Type B pancreatic cell (in vitro differentiated cells): Measurements from ENCODE around the gene ARHGEF1. TPM values are rescaled to one million over a fixed set of nuclear protein-coding genes. Genes with fewer than 3 reads are reported as not detected.

Experiments used
- DNase-seq: peaks from one replicate; pipeline ENCODE4 v3.0.0; 2021; ENCODE audit warnings: mixed read lengths; ENCODE audit not compliant: unreplicated experiment; ENCODE audit errors: extremely low spot score
- H3K27ac Mint-ChIP-seq: 2 replicates; pipeline ENCODE4 v1.8.0; 2021; ENCODE audit warnings: mild to moderate bottlenecking, mixed read lengths
- H3K27me3 Mint-ChIP-seq: 2 replicates; pipeline ENCODE4 v1.8.0; 2021; ENCODE audit warnings: mixed read lengths
- H3K36me3 Mint-ChIP-seq: 2 replicates; pipeline ENCODE4 v1.8.0; 2021; ENCODE audit warnings: mixed read lengths
- H3K4me1 Mint-ChIP-seq: one replicate; pipeline ENCODE4 v1.8.0; 2021; ENCODE audit warnings: mixed read lengths; ENCODE audit not compliant: unreplicated experiment
- H3K4me3 Mint-ChIP-seq: 2 replicates; pipeline ENCODE4 v1.8.0; 2021; ENCODE audit warnings: mild to moderate bottlenecking, mixed read lengths
- H3K9me3 Mint-ChIP-seq: 2 replicates; pipeline ENCODE4 v1.8.0; 2021; ENCODE audit warnings: mixed read lengths
- CTCF ChIP-seq: fragments of 200-600 bp; sonication (generic); conservative IDR thresholded peaks from 2 replicates; pipeline ENCODE4 v1.5.0; 2021; ENCODE audit warnings: antibody characterized with exemption, mild to moderate bottlenecking
- total RNA-seq: library from RNA; stranded (reverse); gene quantifications from 2 replicates; pipeline ENCODE4 v1.2.1, GENCODE V29; 2021; ENCODE audit warnings: low replicate concordance

Gene ARHGEF1
- total RNA-seq, 1 donor from 2014 or later = 58.9 TPM

GRCh38 chr19:41876847-41877832, 5.8 kb upstream of the ARHGEF1 start, which contains the start of gene CD79A:
CD79A (plus strand) TSS chr19:41877279; CDS start chr19:41877305, 26 bp downstream.
- Mint-ChIP-seq H3K4me3 (no peak within 1 kb of the TSS), H3K4me1 (peaks cover 6% of the 10 kb centered on the region), H3K27me3 (peaks cover 20% of the 10 kb centered on the region), H3K9me3 (no peaks in the 10 kb centered on the region), H3K36me3 (no peaks in the 10 kb centered on the region), H3K27ac (no peak within 1 kb of the TSS)
- no peak for TF ChIP-seq CTCF
- no peak for DNase-seq

- H3K27ac Mint-ChIP-seq = no peak overlapping the region
- no peaks in the 10 kb centered on the region for H3K36me3 Mint-ChIP-seq
- H3K4me3 Mint-ChIP-seq = no peak overlapping the region
- H3K9me3 Mint-ChIP-seq = no peaks in the 10 kb centered on the region
- no peak for DNase-seq
- H3K4me1 Mint-ChIP-seq = peaks cover 10% of the 10 kb centered on the region
- H3K27me3 Mint-ChIP-seq = peaks cover 25% of the 10 kb centered on the region
- no peak for TF ChIP-seq CTCF
Measured at GRCh38 chr19:41877916-41878905, 4.8 kb upstream of the ARHGEF1 start.

- Mint-ChIP-seq H3K36me3 (no peaks in the 10 kb centered on the region), H3K27me3 (peaks cover 30% of the 10 kb centered on the region), H3K4me3 (no peak overlapping the region), H3K9me3 (no peaks in the 10 kb centered on the region), H3K4me1 (peaks cover 7% of the 10 kb centered on the region), H3K27ac (no peak overlapping the region)
- DNase-seq = no peak
- TF ChIP-seq CTCF = no peak
Measured at GRCh38 chr19:41879080-41879479, 3.9 kb upstream of the ARHGEF1 start.

- no peak for DNase-seq
- Mint-ChIP-seq H3K36me3 (no peaks in the 10 kb centered on the region), H3K27me3 (peaks cover 30% of the 10 kb centered on the region), H3K27ac (no peak overlapping the region), H3K9me3 (no peaks in the 10 kb centered on the region), H3K4me1 (peaks cover 7% of the 10 kb centered on the region), H3K4me3 (no peak overlapping the region)
- no peak for TF ChIP-seq CTCF
Measured at GRCh38 chr19:41879670-41880328, 3.2 kb upstream of the ARHGEF1 start.

- TF ChIP-seq CTCF = no peak
- Mint-ChIP-seq H3K36me3 (no peaks in the 10 kb centered on the region), H3K4me1 (peaks cover 12% of the 10 kb centered on the region), H3K27ac (no peak overlapping the region), H3K9me3 (no peaks in the 10 kb centered on the region), H3K27me3 (peaks cover 30% of the 10 kb centered on the region), H3K4me3 (no peak overlapping the region)
- DNase-seq = no peak
Measured at GRCh38 chr19:41880329-41880708, 2.7 kb upstream of the ARHGEF1 start.
